K562 (cell line): ENCODE data around the gene SIK3. TPM values are rescaled to one million over a fixed set of nuclear protein-coding genes. Genes with fewer than 3 reads are reported as not detected.
"Not testable (repeated sequence)": the region's sequence is repeated elsewhere in the genome, so short reads cannot be mapped to it uniquely, and the experiment has no call there.

Experiments
- ATAC-seq: fragments of 200-7000 bp; cut with Tn5 transposase; 3 replicates; pipeline ENCODE4 v1.9.1; 2020; ENCODE audit warnings: moderate library complexity
- BruUV-seq: library from RNA; stranded (reverse); fragments of 400-500 nt; replicated peaks from 2 replicates; lab custom pipeline; 2021; lab: Mats Ljungman, UMichigan
- CTCF ChIA-PET: fragments of 300-600 bp; formaldehyde crosslinking; extraction: SDS; loops from one replicate; lab custom pipeline; 2021; ENCODE audit warnings: low intra/inter-chr PET ratio; lab: Yijun Ruan, JAX
- POLR2A ChIA-PET: fragments of 300-600, 350-650 bp; sonication (Branson Sonifier 250); formaldehyde crosslinking; extraction: SDS; loops from one replicate; lab custom pipeline; 2021; ENCODE audit warnings: antibody characterized with exemption, inconsistent platforms; lab: Yijun Ruan, JAX
- DNase-seq, 4 experiments: peaks; one replicate each; pipeline versions ENCODE4 v3.0.0 to v3.0.0-alpha.2; 2011 to 2018; ENCODE audit warnings: low spot score in 3 of 4, mixed read lengths in 3 of 4; ENCODE audit errors: extremely low read depth in 1 of 4
- FAIRE-seq: peaks from 2 replicates; lab custom pipeline; 2011; peaks lifted over from hg19 to GRCh38; lab: Jason Lieb, UNC
- H2AFZ ChIP-seq: 2 replicates; pipeline ENCODE4 v1.6.0; 2011; ENCODE audit warnings: low read depth, low read length, control low read depth, inconsistent platforms
- H3K27ac ChIP-seq: fragments of 200-600 bp; 3 replicates; pipeline ENCODE4 v1.8.0; 2011; ENCODE audit warnings: low read depth, mild to moderate bottlenecking, control low read depth, inconsistent platforms, low read length, moderate library complexity, mixed read lengths; ENCODE audit errors: extremely low read depth
- H3K27me3 ChIP-seq, 2 experiments: fragments of 300-600 bp in 1 of 2; 2 replicates in 1 of 2; 3 replicates in 1 of 2; pipeline versions ENCODE4 v1.6.0 to v1.8.0; 2011; ENCODE audit warnings: inconsistent platforms in 2 of 2, low read length in 2 of 2, mild to moderate bottlenecking in 1 of 2, mixed read lengths in 1 of 2, moderate library complexity in 1 of 2; ENCODE audit not compliant: control insufficient read depth in 2 of 2, insufficient read depth in 2 of 2
- H3K36me3 ChIP-seq: fragments of 300-600 bp; 3 replicates; pipeline ENCODE4 v1.8.0; 2011; ENCODE audit warnings: mild to moderate bottlenecking, low read length, inconsistent platforms; ENCODE audit not compliant: control insufficient read depth, insufficient read depth
- H3K4me1 ChIP-seq, 2 experiments: fragments of 200-600 bp in 1 of 2; replicated peaks in 1 of 2; 2 replicates in 1 of 2; 3 replicates in 1 of 2; pipeline versions ENCODE4 v1.5.1 to v1.8.0; 2011; ENCODE audit warnings: inconsistent platforms in 2 of 2, low read length in 2 of 2, mild to moderate bottlenecking in 1 of 2, mixed read lengths in 1 of 2, moderate library complexity in 1 of 2; ENCODE audit not compliant: control insufficient read depth in 2 of 2, insufficient read depth in 2 of 2
- H3K4me2 ChIP-seq: 2 replicates; pipeline ENCODE4 v1.6.1; 2011; ENCODE audit warnings: low read length, control low read depth, inconsistent platforms, mixed read lengths; ENCODE audit not compliant: insufficient read depth
- H3K4me3 ChIP-seq: fragments of 200-600 bp; sonication (generic), shearing (Covaris generic); 2 replicates; pipeline ENCODE4 v1.5.1; 2016; ENCODE audit warnings: control low read depth, inconsistent platforms
- H3K79me2 ChIP-seq: fragments of 200-600 bp; 3 replicates; pipeline ENCODE4 v1.8.0; 2011; ENCODE audit warnings: low read length, inconsistent platforms; ENCODE audit not compliant: control insufficient read depth, insufficient read depth
- H3K9ac ChIP-seq, 2 experiments: 2 replicates each; pipeline versions ENCODE4 v1.6.0 to v1.6.1; 2011; ENCODE audit warnings: low read depth in 2 of 2, low read length in 2 of 2, control low read depth in 1 of 2, inconsistent platforms in 1 of 2, mild to moderate bottlenecking in 1 of 2, mixed read lengths in 1 of 2; ENCODE audit not compliant: insufficient read depth in 1 of 2
- H3K9me1 ChIP-seq: one replicate; pipeline ENCODE4 v1.6.0; 2011; ENCODE audit warnings: inconsistent platforms, mild to moderate bottlenecking, low read length, moderate library complexity; ENCODE audit not compliant: control insufficient read depth, insufficient read depth
- H3K9me3 ChIP-seq: replicated peaks from 2 replicates; pipeline ENCODE4 v1.5.1; 2011; ENCODE audit warnings: low read depth, low read length, inconsistent platforms; ENCODE audit not compliant: control insufficient read depth, insufficient read depth
- H4K20me1 ChIP-seq: replicated peaks from 2 replicates; pipeline ENCODE4 v1.6.1; 2011; ENCODE audit warnings: low read length, inconsistent platforms, mixed read lengths; ENCODE audit not compliant: control insufficient read depth, insufficient read depth
- BCL6 ChIP-seq: fragments of 250-450 bp; sonication (Bioruptor Pico); IDR thresholded peaks from 2 replicates; pipeline ENCODE4 v1.4.0; 2020
- ESRRA ChIP-seq: fragments of 450-650 bp; IDR thresholded peaks from 2 replicates; pipeline ENCODE4 v1.6.1; 2014; ENCODE audit warnings: low read depth, mild to moderate bottlenecking, moderate library complexity, borderline replicate concordance
- MCM3 ChIP-seq: fragments of 450-650 bp; IDR thresholded peaks from 2 replicates; pipeline ENCODE4 v1.6.1; 2016
- TAF15 ChIP-seq: fragments of 200-400 bp; formaldehyde crosslinking; IDR thresholded peaks from 2 replicates; pipeline ENCODE4 v1.6.1; 2017; ENCODE audit warnings: mild to moderate bottlenecking, low read depth, low read length, moderate library complexity
- ZNF121 ChIP-seq: sonication (generic); formaldehyde crosslinking; conservative IDR thresholded peaks from 2 replicates; pipeline ENCODE4 v1.8.0; 2022; ENCODE audit warnings: missing genetic modification reagents
- in situ Hi-C: fragments of 300-500 bp; cut with MboI; formaldehyde crosslinking; loops from 4 replicates; pipeline ENCODE4 v1.15.0; 2018; ENCODE audit warnings: inconsistent platforms, mixed read lengths
- intact Hi-C: fragments of 100-400 bp; cut with micrococcal nuclease; formaldehyde crosslinking; loops from 2 replicates; pipeline ENCODE4 v1.14.2; 2022
- polyA plus RNA-seq, 8 experiments: library from polyadenylated mRNA; depleted of rRNA in 4 of 8; stranded (reverse) in 5 of 8; unstranded in 3 of 8; fragments of >200 nt; fragmentation: Nextera tagmentation in 2 of 8; fragmentation: Illumina TruSeq in 1 of 8; extraction: Ambion mirVana in 2 of 8; extraction: Trizol in 1 of 8; gene quantifications; 2 replicates each; pipeline versions ENCODE4 v1.2.1 to v1.2.3, GENCODE V29; 2011 to 2014; ENCODE audit warnings: inconsistent platforms in 1 of 8, missing spikeins in 1 of 8
- total RNA-seq, 7 experiments: library from RNA; depleted of rRNA in 6 of 7; stranded (reverse); fragments of >200 nt in 6 of 7; fragmentation: Illumina TruSeq in 2 of 7; extraction: Trizol in 2 of 7; gene quantifications; 2 replicates each; pipeline versions ENCODE4 v1.2.1 to v1.2.3, GENCODE V29; 2011 to 2021; ENCODE audit warnings: low replicate concordance in 1 of 7
- TF ChIP-seq, protein P1 (sequence below): fragments of 450-650 bp; IDR thresholded peaks from 2 replicates; pipeline ENCODE4 v1.7.1; 2018; ENCODE audit warnings: mild to moderate bottlenecking, low read depth; ENCODE audit not compliant: partially characterized antibody

The SIK3 gene
- total and polyA plus RNA-seq, 9 of the 15 experiments (the other 6 are each of a cell fraction or from before 2014, with no cell fraction given), result 1.6 to 21.6 (median 8.0) TPM

DNA sequence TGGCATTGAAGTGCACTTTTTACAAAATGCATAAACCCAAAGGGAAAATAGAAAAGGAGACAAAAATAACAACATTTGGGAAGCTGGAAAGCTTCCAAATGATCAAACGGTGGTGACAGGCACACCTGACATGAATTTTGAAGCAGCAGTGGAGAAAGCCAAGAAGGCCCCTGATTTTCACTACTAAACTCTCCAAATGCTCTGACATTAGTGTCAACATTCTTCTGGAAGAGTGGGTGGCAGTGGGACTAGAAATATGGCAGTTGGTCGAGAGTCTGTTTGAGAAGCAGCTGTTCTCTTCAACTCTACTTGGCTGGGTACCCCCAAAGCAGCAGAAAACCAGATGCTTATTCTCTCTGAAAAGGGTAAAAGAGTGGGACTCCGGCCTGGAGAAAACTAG lies 294.2 kb downstream of the SIK3 start (continued):
- TF ChIP-seq, protein P1, sequence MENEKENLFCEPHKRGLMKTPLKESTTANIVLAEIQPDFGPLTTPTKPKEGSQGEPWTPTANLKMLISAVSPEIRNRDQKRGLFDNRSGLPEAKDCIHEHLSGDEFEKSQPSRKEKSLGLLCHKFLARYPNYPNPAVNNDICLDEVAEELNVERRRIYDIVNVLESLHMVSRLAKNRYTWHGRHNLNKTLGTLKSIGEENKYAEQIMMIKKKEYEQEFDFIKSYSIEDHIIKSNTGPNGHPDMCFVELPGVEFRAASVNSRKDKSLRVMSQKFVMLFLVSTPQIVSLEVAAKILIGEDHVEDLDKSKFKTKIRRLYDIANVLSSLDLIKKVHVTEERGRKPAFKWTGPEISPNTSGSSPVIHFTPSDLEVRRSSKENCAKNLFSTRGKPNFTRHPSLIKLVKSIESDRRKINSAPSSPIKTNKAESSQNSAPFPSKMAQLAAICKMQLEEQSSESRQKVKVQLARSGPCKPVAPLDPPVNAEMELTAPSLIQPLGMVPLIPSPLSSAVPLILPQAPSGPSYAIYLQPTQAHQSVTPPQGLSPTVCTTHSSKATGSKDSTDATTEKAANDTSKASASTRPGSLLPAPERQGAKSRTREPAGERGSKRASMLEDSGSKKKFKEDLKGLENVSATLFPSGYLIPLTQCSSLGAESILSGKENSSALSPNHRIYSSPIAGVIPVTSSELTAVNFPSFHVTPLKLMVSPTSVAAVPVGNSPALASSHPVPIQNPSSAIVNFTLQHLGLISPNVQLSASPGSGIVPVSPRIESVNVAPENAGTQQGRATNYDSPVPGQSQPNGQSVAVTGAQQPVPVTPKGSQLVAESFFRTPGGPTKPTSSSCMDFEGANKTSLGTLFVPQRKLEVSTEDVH, result no peak
- TF ChIP-seq MCM3, result no peak
- no peak for TF ChIP-seq BCL6 (CRISPR knock-in tag)
- no peak for TF ChIP-seq ESRRA
- TF ChIP-seq TAF15, result no peak
- TF ChIP-seq, all 486 proteins: peak for 0

DNA sequence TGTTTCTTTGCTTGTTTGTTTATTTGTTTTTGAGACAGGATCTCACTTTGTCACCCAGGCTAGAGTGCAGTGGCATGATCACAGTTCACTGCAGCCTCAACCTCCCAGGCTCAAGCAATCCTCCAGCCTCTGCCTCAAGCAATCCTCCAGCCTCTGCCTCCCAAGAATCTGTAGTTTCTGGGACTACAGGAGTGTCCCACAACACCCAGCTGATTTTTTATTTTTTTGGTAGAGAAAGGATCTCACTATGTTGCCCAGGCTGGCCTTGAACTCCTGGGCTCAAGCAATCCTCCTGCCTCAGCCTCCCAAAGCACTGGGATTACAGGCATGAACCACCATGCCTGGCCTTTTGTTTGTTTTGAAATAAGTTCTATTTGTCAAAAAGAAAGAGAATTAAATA lies 296.6 kb downstream of the SIK3 start:
- H3K27me3 ChIP-seq, H3K79me2 ChIP-seq, DNase-seq, intact Hi-C loops, in situ Hi-C loops, H3K9ac ChIP-seq, H3K9me1 ChIP-seq, H3K36me3 ChIP-seq, H3K4me1 ChIP-seq, POLR2A ChIA-PET, ATAC-seq, H4K20me1 ChIP-seq, CTCF ChIA-PET, H3K4me3 ChIP-seq, BruUV-seq, H3K4me2 ChIP-seq, FAIRE-seq, H3K9me3 ChIP-seq, H2AFZ ChIP-seq, H3K27ac ChIP-seq: not testable (repeated sequence)
- TF ChIP-seq ZNF121 (CRISPR knock-in tag), result peak; percentile 55
